ENCODE data around the gene ZNF627. TPM values are rescaled to one million over a fixed set of nuclear protein-coding genes. Genes with fewer than 3 reads are reported as not detected.

Gene ZNF627
- total and polyA plus RNA-seq, 2 donors (not counting 1 experiment from before 2014, with no cell fraction given): 10.8 to 26.3 TPM

- Histone ChIP-seq H3K4me1 (ENCODE audit: control insufficient read depth, extremely low read depth, insufficient read depth, low read length) (no peaks in the 10 kb centered on the region), H3K4me3 (replicated peaks in 1 of 4; ENCODE audit: control extremely low read depth in 1 of 4, insufficient read depth in 1 of 4, low read depth in 3 of 4, low read length in 4 of 4) (no peak overlapping the region), H3K9ac (ENCODE audit: insufficient read depth, low read length) (no peak overlapping the region), H3K27ac (ENCODE audit: insufficient read depth, low read length) (no peak overlapping the region), H3K27me3 (ENCODE audit: control insufficient read depth, insufficient read depth, low read length) (no peaks in the 10 kb centered on the region), H3K36me3 (ENCODE audit: control insufficient read depth, insufficient read depth, low read length) (no peaks in the 10 kb centered on the region), H2AFZ (ENCODE audit: low read length) (no peak overlapping the region), H4K20me1 (ENCODE audit: control insufficient read depth, extremely low read depth, insufficient read depth, low read length) (no peaks in the 10 kb centered on the region), H3K79me2 (ENCODE audit: control insufficient read depth, insufficient read depth, low read length) (peaks cover 18% of the 10 kb centered on the region), H3K9me3 (ENCODE audit: control insufficient read depth, insufficient read depth, low read depth, low read length) (no peaks in the 10 kb centered on the region), H3K4me2 (ENCODE audit: extremely low read depth, insufficient read depth, low read length) (no peak overlapping the region)
- no peak for DNase-seq (ENCODE audit: low read depth in 2 of 2)
- TF ChIP-seq CTCF (conservative IDR thresholded peaks at IDR 0.05 in 1 of 2, IDR thresholded peaks at IDR 0.05 in 1 of 2; ENCODE audit: low read depth in 1 of 2, low read length in 2 of 2): no peak
- TF ChIP-seq EZH2 (IDR thresholded peaks at IDR 0.05; ENCODE audit: low read length, missing control alignments): no peak
Measured at GRCh38 chr19:11594084-11594483, 3.2 kb upstream of the ZNF627 start.

- H4K20me1 ChIP-seq (ENCODE audit: control insufficient read depth, extremely low read depth, insufficient read depth, low read length): no peaks in the 10 kb centered on the region
- H3K9ac ChIP-seq (ENCODE audit: insufficient read depth, low read length): no peak overlapping the region
- no peaks in the 10 kb centered on the region for H3K27me3 ChIP-seq (ENCODE audit: control insufficient read depth, insufficient read depth, low read length)
- no peak overlapping the region for H3K27ac ChIP-seq (ENCODE audit: insufficient read depth, low read length)
- no peak for DNase-seq (ENCODE audit: low read depth in 2 of 2)
- H2AFZ ChIP-seq (ENCODE audit: low read length): no peak overlapping the region
- no peaks in the 10 kb centered on the region for H3K9me3 ChIP-seq (ENCODE audit: control insufficient read depth, insufficient read depth, low read depth, low read length)
- no peak for TF ChIP-seq EZH2 (IDR thresholded peaks at IDR 0.05; ENCODE audit: low read length, missing control alignments)
- TF ChIP-seq CTCF (conservative IDR thresholded peaks at IDR 0.05 in 1 of 2, IDR thresholded peaks at IDR 0.05 in 1 of 2; ENCODE audit: low read depth in 1 of 2, low read length in 2 of 2): no peak
- H3K4me2 ChIP-seq (ENCODE audit: extremely low read depth, insufficient read depth, low read length): no peak overlapping the region
- H3K79me2 ChIP-seq (ENCODE audit: control insufficient read depth, insufficient read depth, low read length): peaks cover 29% of the 10 kb centered on the region
- H3K4me1 ChIP-seq (ENCODE audit: control insufficient read depth, extremely low read depth, insufficient read depth, low read length): no peaks in the 10 kb centered on the region
- H3K36me3 ChIP-seq (ENCODE audit: control insufficient read depth, insufficient read depth, low read length): no peaks in the 10 kb centered on the region
- no peak overlapping the region for H3K4me3 ChIP-seq (replicated peaks in 1 of 4; ENCODE audit: control extremely low read depth in 1 of 4, insufficient read depth in 1 of 4, low read depth in 3 of 4, low read length in 4 of 4)
Measured at GRCh38 chr19:11596156-11596555, 1.1 kb upstream of the ZNF627 start.

GRCh38 chr19:11598103-11598483 lies 810 bp downstream of the ZNF627 start:
- Histone ChIP-seq H4K20me1 (ENCODE audit: control insufficient read depth, extremely low read depth, insufficient read depth, low read length) (no peaks in the 10 kb centered on the region), H3K27me3 (ENCODE audit: control insufficient read depth, insufficient read depth, low read length) (no peaks in the 10 kb centered on the region), H3K79me2 (ENCODE audit: control insufficient read depth, insufficient read depth, low read length) (peaks cover 43% of the 10 kb centered on the region), H3K36me3 (ENCODE audit: control insufficient read depth, insufficient read depth, low read length) (no peaks in the 10 kb centered on the region), H3K9me3 (ENCODE audit: control insufficient read depth, insufficient read depth, low read depth, low read length) (no peaks in the 10 kb centered on the region), H3K4me3 (replicated peaks in 1 of 4; ENCODE audit: control extremely low read depth in 1 of 4, insufficient read depth in 1 of 4, low read depth in 3 of 4, low read length in 4 of 4) (peak overlapping the region; percentile 77 to 99 (median 96)), H3K4me1 (ENCODE audit: control insufficient read depth, extremely low read depth, insufficient read depth, low read length) (no peaks in the 10 kb centered on the region), H3K4me2 (ENCODE audit: extremely low read depth, insufficient read depth, low read length) (peak overlapping the region; percentile 96), H3K27ac (ENCODE audit: insufficient read depth, low read length) (peak overlapping the region; percentile 99), H3K9ac (ENCODE audit: insufficient read depth, low read length) (peak overlapping the region; percentile 99), H2AFZ (ENCODE audit: low read length) (peak overlapping the region; percentile 91)
- peak in 1 of 2 donors; percentile 37 for DNase-seq (ENCODE audit: low read depth in 2 of 2)
- TF ChIP-seq EZH2 (IDR thresholded peaks at IDR 0.05; ENCODE audit: low read length, missing control alignments) (no peak), CTCF (conservative IDR thresholded peaks at IDR 0.05 in 1 of 2, IDR thresholded peaks at IDR 0.05 in 1 of 2; ENCODE audit: low read depth in 1 of 2, low read length in 2 of 2) (no peak)
